ENCODE results near the gene AOC2.

DNA sequence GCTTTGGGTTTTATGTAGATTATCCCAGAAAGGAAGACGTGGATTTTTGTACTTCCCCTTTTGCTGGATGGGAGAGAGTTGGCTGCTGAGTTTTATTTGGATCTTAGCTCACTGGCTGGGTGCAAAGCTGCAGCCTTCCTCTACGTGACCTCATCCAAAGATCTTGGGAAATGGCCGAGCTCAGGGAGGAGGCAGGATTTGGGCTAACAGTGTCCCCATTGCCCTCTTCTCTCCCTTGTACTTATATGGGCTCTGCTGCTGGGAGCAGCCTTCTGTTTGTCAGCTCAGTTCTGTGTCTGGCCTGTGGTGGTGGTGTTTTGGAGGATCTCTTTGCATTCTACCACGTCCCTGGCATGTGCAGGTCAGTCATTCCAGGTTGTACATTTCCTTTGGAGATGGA is 8.6 kb downstream of the AOC2 start:
- TF ChIP-seq POLR2A (IDR thresholded peaks at IDR 0.05; ENCODE audit: low read length) (no peak), GATA1 (IDR thresholded peaks at IDR 0.05; ENCODE audit: low read depth, low read length) (no peak)

Measured in erythroblast (primary cell).